Gastroesophageal sphincter (tissue), 3 donors: ENCODE measurements around the gene SPACA6.

Source experiments
- EP300 ChIP-seq: sonication (generic); formaldehyde crosslinking; IDR thresholded peaks from one replicate; pipeline ENCODE4 v1.6.1; 2017; ENCODE audit warnings: antibody characterized with exemption, mild to moderate bottlenecking
- POLR2A ChIP-seq, 2 donors: fragments of 450-650 bp; IDR thresholded peaks; one replicate each; pipeline ENCODE4 v1.6.1; 2017; ENCODE audit warnings: antibody characterized with exemption in 2 of 2, mild to moderate bottlenecking in 2 of 2, moderate library complexity in 1 of 2
- POLR2AphosphoS5 ChIP-seq: sonication (generic); formaldehyde crosslinking; IDR thresholded peaks from one replicate; pipeline ENCODE4 v1.6.1; 2017; ENCODE audit warnings: antibody characterized with exemption
- TF ChIP-seq, protein P1 (sequence below), 4 experiments: fragments of 200-600 bp in 2 of 4; fragments of 450-650 bp in 2 of 4; sonication (generic) in 1 of 4; IDR thresholded peaks; one replicate each; pipeline ENCODE4 v1.5.1; 2017 to 2019; ENCODE audit warnings: antibody characterized with exemption in 4 of 4, mild to moderate bottlenecking in 2 of 4, moderate library complexity in 2 of 4

DNA sequence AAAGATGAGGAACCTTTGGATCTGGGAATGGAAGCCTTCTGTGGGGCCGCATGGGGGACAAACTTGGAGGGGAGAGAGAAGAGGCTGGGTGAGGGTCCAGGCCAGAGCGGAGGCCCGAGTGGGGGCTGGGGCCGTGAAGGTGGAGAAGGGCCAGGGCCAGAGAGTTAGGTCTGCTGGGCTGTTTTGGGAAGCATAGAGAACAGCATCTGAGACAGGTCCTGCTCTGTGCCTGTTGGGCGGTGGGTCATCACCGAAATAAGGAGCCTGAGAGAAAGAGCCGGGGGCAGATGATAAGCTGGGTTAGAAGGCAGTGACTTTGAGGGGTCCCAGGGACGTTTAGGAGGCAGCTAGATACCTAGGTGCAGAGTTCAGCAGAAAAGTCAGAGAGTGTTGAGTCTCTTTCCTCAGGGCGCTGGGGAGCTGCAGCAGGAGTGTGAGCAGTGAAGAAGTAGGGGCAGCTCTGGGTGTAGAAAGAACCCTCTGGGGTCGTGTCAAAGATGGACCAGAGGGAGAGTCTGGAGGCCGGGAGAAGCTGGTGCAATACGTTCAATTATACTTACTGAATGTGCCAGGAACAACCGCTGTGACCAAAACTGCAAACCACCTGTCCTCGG, 2.7 kb downstream of the SPACA6 start:
- TF ChIP-seq POLR2AphosphoS5, result no peak
- TF ChIP-seq, protein P1, sequence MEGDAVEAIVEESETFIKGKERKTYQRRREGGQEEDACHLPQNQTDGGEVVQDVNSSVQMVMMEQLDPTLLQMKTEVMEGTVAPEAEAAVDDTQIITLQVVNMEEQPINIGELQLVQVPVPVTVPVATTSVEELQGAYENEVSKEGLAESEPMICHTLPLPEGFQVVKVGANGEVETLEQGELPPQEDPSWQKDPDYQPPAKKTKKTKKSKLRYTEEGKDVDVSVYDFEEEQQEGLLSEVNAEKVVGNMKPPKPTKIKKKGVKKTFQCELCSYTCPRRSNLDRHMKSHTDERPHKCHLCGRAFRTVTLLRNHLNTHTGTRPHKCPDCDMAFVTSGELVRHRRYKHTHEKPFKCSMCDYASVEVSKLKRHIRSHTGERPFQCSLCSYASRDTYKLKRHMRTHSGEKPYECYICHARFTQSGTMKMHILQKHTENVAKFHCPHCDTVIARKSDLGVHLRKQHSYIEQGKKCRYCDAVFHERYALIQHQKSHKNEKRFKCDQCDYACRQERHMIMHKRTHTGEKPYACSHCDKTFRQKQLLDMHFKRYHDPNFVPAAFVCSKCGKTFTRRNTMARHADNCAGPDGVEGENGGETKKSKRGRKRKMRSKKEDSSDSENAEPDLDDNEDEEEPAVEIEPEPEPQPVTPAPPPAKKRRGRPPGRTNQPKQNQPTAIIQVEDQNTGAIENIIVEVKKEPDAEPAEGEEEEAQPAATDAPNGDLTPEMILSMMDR (IDR thresholded peaks at IDR 0.05), result no peak
- no peak for TF ChIP-seq POLR2A (IDR thresholded peaks at IDR 0.05)
- no peak for TF ChIP-seq EP300
